Activated B cell treated with CpG ODN at 0.5 μM for 24 hours (primary cell): ENCODE measurements around the gene NT5DC1. TPM values are rescaled to one million over a fixed set of nuclear protein-coding genes. Genes with fewer than 3 reads are reported as not detected.
A peak's percentile ranks its signal among the peaks of the same experiment; 100 is the strongest.

Experiments
- ATAC-seq: fragments of 200-7000 bp; cut with Tn5 transposase; one replicate; pipeline ENCODE4 v1.10.0; 2021; ENCODE audit warnings: low read depth, mild to moderate bottlenecking, moderate library complexity
- CTCF ChIA-PET: fragments of 350-600 bp; sonication (Branson Sonifier 250); formaldehyde crosslinking; loops from one replicate; lab custom pipeline; 2021; ENCODE audit warnings: antibody characterized with exemption; lab: Charles Lee
- POLR2A ChIA-PET: fragments of 350-600 bp; sonication (Branson Sonifier 250); formaldehyde crosslinking; loops from one replicate; lab custom pipeline; 2021; ENCODE audit warnings: antibody characterized with exemption; lab: Charles Lee
- DNase-seq: peaks from one replicate; pipeline ENCODE4 v3.0.0; 2022
- H3K27ac Mint-ChIP-seq: one replicate; pipeline ENCODE4 v1.8.0; 2020; ENCODE audit warnings: mixed read lengths
- H3K27me3 Mint-ChIP-seq: one replicate; pipeline ENCODE4 v1.8.0; 2021; ENCODE audit warnings: mixed read lengths
- H3K36me3 Mint-ChIP-seq: one replicate; pipeline ENCODE4 v1.8.0; 2021; ENCODE audit warnings: low read depth, mixed read lengths
- H3K4me1 Mint-ChIP-seq: one replicate; pipeline ENCODE4 v1.8.0; 2021; ENCODE audit warnings: mixed read lengths
- H3K4me3 Mint-ChIP-seq: one replicate; pipeline ENCODE4 v1.8.0; 2020; ENCODE audit warnings: mild to moderate bottlenecking, mixed read lengths
- H3K9me3 Mint-ChIP-seq: one replicate; pipeline ENCODE4 v1.8.0; 2020; ENCODE audit warnings: mixed read lengths
- CTCF ChIP-seq: fragments of 200-600 bp; IDR thresholded peaks from one replicate; pipeline ENCODE4 v1.8.0; 2022; ENCODE audit warnings: antibody characterized with exemption, mild to moderate bottlenecking
- intact Hi-C: fragments of 100-400 bp; cut with micrococcal nuclease; formaldehyde crosslinking; loops from one replicate; pipeline ENCODE4 v1.15.1; 2024
- total RNA-seq: library from RNA; stranded (reverse); gene quantifications from 2 replicates; pipeline ENCODE4 v1.2.3, GENCODE V29; 2022

The NT5DC1 gene
- total RNA-seq, 1 donor from 2014 or later = 59.9 TPM

GRCh38 chr6:116214681-116215080 lies 114.0 kb downstream of the NT5DC1 start:
- ChIA-PET POLR2A (no interaction called here), CTCF (interaction anchor here (1.3 kb wide), 1 partner anchor 346 kb away, joined by 5 read pairs; no protein-coding TSS in a partner anchor)
- no peak overlapping the region for H3K4me3 Mint-ChIP-seq
- H3K9me3 Mint-ChIP-seq = no peaks in the 10 kb centered on the region
- H3K4me1 Mint-ChIP-seq = peaks cover 3% of the 10 kb centered on the region
- H3K36me3 Mint-ChIP-seq = no peaks in the 10 kb centered on the region
- H3K27me3 Mint-ChIP-seq = no peaks in the 10 kb centered on the region
- ATAC-seq = no peak
- intact Hi-C loops = loop anchor here (2.0 to 10.0 kb wide), 2 partner anchors 14 to 100 kb away; no protein-coding TSS in a partner anchor
- TF ChIP-seq CTCF = no peak
- no peak overlapping the region for H3K27ac Mint-ChIP-seq
- DNase-seq = no peak

GRCh38 chr6:116215414-116215813 lies 114.8 kb downstream of the NT5DC1 start:
- Mint-ChIP-seq H3K9me3 (no peaks in the 10 kb centered on the region), H3K27me3 (no peaks in the 10 kb centered on the region), H3K36me3 (no peaks in the 10 kb centered on the region), H3K4me3 (no peak overlapping the region), H3K27ac (no peak overlapping the region), H3K4me1 (peaks cover 3% of the 10 kb centered on the region)
- ATAC-seq (no peak), DNase-seq (no peak)
- ChIA-PET CTCF (interaction anchor here (1.3 kb wide), 1 partner anchor 345 kb away, joined by 5 read pairs; no protein-coding TSS in a partner anchor), POLR2A (no interaction called here)
- no peak for TF ChIP-seq CTCF
- intact Hi-C loops = loop anchor here (2.0 to 10.0 kb wide), 2 partner anchors 15 to 101 kb away; no protein-coding TSS in a partner anchor

- Mint-ChIP-seq H3K4me3 (no peak overlapping the region), H3K36me3 (peaks cover 11% of the 10 kb centered on the region), H3K4me1 (peaks cover 3% of the 10 kb centered on the region), H3K27ac (no peak overlapping the region), H3K27me3 (no peaks in the 10 kb centered on the region), H3K9me3 (no peaks in the 10 kb centered on the region)
- POLR2A ChIA-PET = no interaction called here
- CTCF ChIA-PET = interaction anchor here (0.6 to 3.2 kb wide), 11 partner anchors 13 to 355 kb away, joined by 3 to 20 read pairs (median 4); partner anchors contain the start of gene RWDD1
- no peak for DNase-seq
- intact Hi-C loops = loop anchor here (10.0 kb wide), 1 partner anchor 102 kb away; no protein-coding TSS in a partner anchor
- TF ChIP-seq CTCF = no peak
- peak; percentile 28 for ATAC-seq
These were observed 116.4 kb downstream of the NT5DC1 start for GRCh38 chr6:116217069-116217468.

GRCh38 chr6:116218172-116218633 lies 117.5 kb downstream of the NT5DC1 start:
- Mint-ChIP-seq H3K27me3 (no peaks in the 10 kb centered on the region), H3K9me3 (no peaks in the 10 kb centered on the region), H3K4me3 (no peak overlapping the region), H3K4me1 (peaks cover 3% of the 10 kb centered on the region), H3K36me3 (peaks cover 15% of the 10 kb centered on the region), H3K27ac (no peak overlapping the region)
- DNase-seq (no peak), ATAC-seq (no peak)
- ChIA-PET POLR2A (no interaction called here), CTCF (interaction anchor here (0.8 to 3.2 kb wide), 10 partner anchors 12 to 342 kb away, joined by 3 to 20 read pairs (median 4); no protein-coding TSS in a partner anchor)
- intact Hi-C loops = loop anchor here (1.0 to 10.0 kb wide), 5 partner anchors 51 to 429 kb away; no protein-coding TSS in a partner anchor
- peak; percentile 70 for TF ChIP-seq CTCF

GRCh38 chr6:116218866-116219265 lies 118.2 kb downstream of the NT5DC1 start:
- ATAC-seq (no peak), DNase-seq (no peak)
- no peak for TF ChIP-seq CTCF
- Mint-ChIP-seq H3K36me3 (peaks cover 20% of the 10 kb centered on the region), H3K4me3 (no peak overlapping the region), H3K27me3 (no peaks in the 10 kb centered on the region), H3K4me1 (peaks cover 3% of the 10 kb centered on the region), H3K9me3 (no peaks in the 10 kb centered on the region), H3K27ac (no peak overlapping the region)
- ChIA-PET CTCF (interaction anchor here (1.2 to 3.2 kb wide), 6 partner anchors 12 to 341 kb away, joined by 3 to 20 read pairs (median 4); no protein-coding TSS in a partner anchor), POLR2A (no interaction called here)
- intact Hi-C loops = loop anchor here (1.0 to 10.0 kb wide), 5 partner anchors 50 to 428 kb away; no protein-coding TSS in a partner anchor
